BJ (cell line): ENCODE data around the gene SAXO2. TPM values are rescaled to one million over a fixed set of nuclear protein-coding genes. Genes with fewer than 3 reads are reported as not detected.

ENCODE experiments used
- CTCF ChIA-PET: fragments of 350-600 bp; formaldehyde crosslinking; extraction: SDS; loops from one replicate; lab custom pipeline; 2021; ENCODE audit warnings: antibody characterized with exemption, inconsistent platforms; lab: Yijun Ruan, JAX
- POLR2A ChIA-PET: fragments of 300-600 bp; sonication (Branson Sonifier 250); formaldehyde crosslinking; extraction: SDS; loops from one replicate; lab custom pipeline; 2021; ENCODE audit warnings: antibody characterized with exemption; lab: Charles Lee
- DNase-seq: peaks from one replicate; pipeline ENCODE4 v3.0.0-alpha.2; 2011; ENCODE audit warnings: low read depth
- H3K27me3 ChIP-seq: 2 replicates; pipeline ENCODE4 v1.6.0; 2011; ENCODE audit warnings: low read length; ENCODE audit not compliant: control insufficient read depth, insufficient read depth
- H3K36me3 ChIP-seq: 2 replicates; pipeline ENCODE4 v1.5.1; 2011; ENCODE audit warnings: low read length; ENCODE audit not compliant: control insufficient read depth, insufficient read depth
- H3K4me3 ChIP-seq: 2 replicates; pipeline ENCODE4 v1.5.1; 2011; ENCODE audit warnings: low read depth, mild to moderate bottlenecking, control low read depth, low read length
- CTCF ChIP-seq: IDR thresholded peaks from 2 replicates; pipeline ENCODE4 v1.5.1; 2011; ENCODE audit warnings: low read depth, mild to moderate bottlenecking, control low read depth, inconsistent platforms, low read length, moderate library complexity; ENCODE audit not compliant: insufficient read depth
- polyA plus RNA-seq: library from polyadenylated mRNA; depleted of rRNA; stranded (reverse); fragments of >200 nt; gene quantifications from 2 replicates; pipeline ENCODE4 v1.2.3, GENCODE V29; 2011

SAXO2 gene
- polyA plus RNA-seq, 1 experiment = 0.49 TPM

- TF ChIP-seq CTCF = no peak
- POLR2A ChIA-PET = no interaction called here
- CTCF ChIA-PET = no interaction called here
- no peak for DNase-seq
- H3K27me3 ChIP-seq = no peaks in the 10 kb centered on the region; the same call in 1 of the 2 replicates
- H3K4me3 ChIP-seq = no peak overlapping the region
- H3K36me3 ChIP-seq = no peaks in the 10 kb centered on the region
These were observed 38.3 kb downstream of the SAXO2 start for GRCh38 chr15:82300883-82301282.

DNA sequence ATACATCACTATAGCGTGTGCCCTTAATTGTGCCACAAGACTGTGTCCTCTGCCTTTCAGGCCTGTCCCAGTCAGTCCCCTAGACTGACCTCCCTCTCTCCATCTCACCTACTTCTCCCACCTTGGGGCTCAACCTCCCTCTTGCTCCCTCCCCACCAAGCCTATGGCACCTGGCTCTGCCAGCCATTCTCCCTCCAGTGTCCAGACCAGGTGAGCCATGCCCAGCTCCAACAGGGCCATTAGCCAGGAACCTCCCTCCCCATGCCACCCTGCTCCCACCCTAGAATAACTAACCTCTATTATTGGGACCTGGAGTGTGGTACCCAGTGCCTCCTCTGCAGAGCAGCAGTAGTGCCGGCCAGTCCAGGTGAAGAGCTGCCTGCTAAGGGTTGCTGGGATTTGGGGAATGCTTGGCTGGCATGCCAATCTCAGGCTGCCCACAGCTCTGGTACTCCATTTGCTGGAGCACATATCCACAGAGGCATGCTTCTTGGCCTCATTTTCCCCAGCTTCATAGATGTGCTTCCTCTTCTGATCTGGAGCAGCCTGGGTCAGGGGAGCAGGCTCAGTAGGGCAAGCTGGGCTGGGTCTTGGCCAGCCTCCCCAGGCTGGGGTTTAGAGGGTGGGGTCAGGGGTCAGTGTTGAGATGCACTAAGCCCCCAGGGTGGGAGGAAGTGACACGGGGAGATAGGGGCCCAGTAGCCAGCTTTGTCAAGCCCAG, 38.8 kb downstream of the SAXO2 start:
- H3K36me3 ChIP-seq = no peaks in the 10 kb centered on the region
- no peak for DNase-seq
- H3K27me3 ChIP-seq = no peaks in the 10 kb centered on the region; the same call in 1 of the 2 replicates
- H3K4me3 ChIP-seq = no peak overlapping the region
- POLR2A ChIA-PET = no interaction called here
- CTCF ChIA-PET = no interaction called here
- no peak for TF ChIP-seq CTCF

- Histone ChIP-seq H3K36me3 (no peaks in the 10 kb centered on the region), H3K27me3 (peaks cover 8% of the 10 kb centered on the region), H3K4me3 (no peak overlapping the region)
- no peak for TF ChIP-seq CTCF
- no peak for DNase-seq
- CTCF ChIA-PET = no interaction called here
- POLR2A ChIA-PET = no interaction called here
These were observed 41.5 kb downstream of the SAXO2 start for GRCh38 chr15:82303956-82304777.

DNA sequence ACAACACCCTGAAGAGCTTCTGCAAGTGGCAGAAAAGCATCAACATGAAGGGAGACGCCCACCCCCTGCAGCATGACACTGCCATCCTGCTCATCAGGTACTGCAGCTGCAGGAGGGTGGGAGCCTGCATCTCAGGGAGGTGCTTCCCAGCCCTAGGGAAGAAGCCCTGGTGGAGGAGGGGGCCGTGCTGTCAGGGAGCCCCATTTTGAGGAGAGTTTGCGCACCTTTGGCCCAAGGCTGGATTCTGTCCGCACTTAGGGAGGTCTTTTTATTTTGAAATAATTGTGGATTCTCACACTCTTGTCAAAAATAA, 42.1 kb downstream of the SAXO2 start:
- ChIA-PET POLR2A (no interaction called here), CTCF (no interaction called here)
- no peak overlapping the region for H3K4me3 ChIP-seq

More for the DNA sequence above, 42.1 kb downstream of the SAXO2 start:
- H3K27me3 ChIP-seq = peaks cover 8% of the 10 kb centered on the region
- DNase-seq = no peak
- no peak for TF ChIP-seq CTCF
- no peaks in the 10 kb centered on the region for H3K36me3 ChIP-seq
